IMR-90 (cell line): ENCODE measurements around the gene PLA2G2D. TPM values are rescaled to one million over a fixed set of nuclear protein-coding genes. Genes with fewer than 3 reads are reported as not detected.

Source experiments
- ATAC-seq: fragments of 200-7000 bp; cut with Tn5 transposase; 2 replicates; pipeline ENCODE4 v1.9.1; 2020; ENCODE audit warnings: low read depth, mild to moderate bottlenecking, moderate library complexity
- BruUV-seq: library from RNA; stranded (reverse); fragments of 400-500 nt; replicated peaks from 2 replicates; lab custom pipeline; 2021; lab: Mats Ljungman, UMichigan
- CTCF ChIA-PET: fragments of 300-600 bp; formaldehyde crosslinking; extraction: SDS; loops from one replicate; lab custom pipeline; 2021; ENCODE audit warnings: antibody characterized with exemption; lab: Yijun Ruan, JAX
- POLR2A ChIA-PET: fragments of 300-600 bp; sonication (Branson Sonifier 250); formaldehyde crosslinking; loops from one replicate; lab custom pipeline; 2022; ENCODE audit warnings: antibody characterized with exemption; ENCODE audit not compliant: unreplicated experiment; lab: Charles Lee
- DNase-seq: peaks from one replicate; pipeline ENCODE4 v3.0.0; 2013
- H2AFZ ChIP-seq: replicated peaks from 2 replicates; pipeline ENCODE3; 2013; ENCODE audit warnings: low read length, mild to moderate bottlenecking; ENCODE audit not compliant: poor library complexity
- H2AK5ac ChIP-seq: 2 replicates; pipeline ENCODE4 v1.6.1; 2013; ENCODE audit warnings: low read depth, low read length, inconsistent platforms
- H2AK9ac ChIP-seq: replicated peaks from 2 replicates; pipeline ENCODE3; 2013; ENCODE audit warnings: mild to moderate bottlenecking, low read depth, low read length, moderate library complexity; ENCODE audit not compliant: poor library complexity
- H2BK120ac ChIP-seq: 2 replicates; pipeline ENCODE4 v1.6.1; 2013; ENCODE audit warnings: low read depth, low read length, inconsistent platforms
- H2BK15ac ChIP-seq: 3 replicates; pipeline ENCODE4 v1.6.1; 2013; ENCODE audit warnings: low read depth, low read length, inconsistent platforms
- H2BK20ac ChIP-seq: 2 replicates; pipeline ENCODE4 v1.6.1; 2013; ENCODE audit warnings: low read depth, mild to moderate bottlenecking, inconsistent platforms, low read length, moderate library complexity
- H2BK5ac ChIP-seq: 2 replicates; pipeline ENCODE4 v1.6.1; 2013; ENCODE audit warnings: mild to moderate bottlenecking, low read depth, low read length, inconsistent platforms; ENCODE audit not compliant: poor library complexity, severe bottlenecking
- H3K14ac ChIP-seq: replicated peaks from 2 replicates; pipeline ENCODE4 v1.6.1; 2013; ENCODE audit warnings: low read depth, low read length, inconsistent platforms
- H3K18ac ChIP-seq: 2 replicates; pipeline ENCODE4 v1.6.1; 2013; ENCODE audit warnings: low read depth, low read length, control low read depth
- H3K23ac ChIP-seq: 2 replicates; pipeline ENCODE4 v1.6.1; 2013; ENCODE audit warnings: low read depth, low read length, inconsistent platforms
- H3K27ac ChIP-seq: 2 replicates; pipeline ENCODE4 v1.5.1; 2013; ENCODE audit warnings: mild to moderate bottlenecking, control low read depth, low read length; ENCODE audit not compliant: insufficient read depth
- H3K27me3 ChIP-seq: 2 replicates; pipeline ENCODE4 v1.6.1; 2013; ENCODE audit warnings: low read length; ENCODE audit not compliant: control insufficient read depth, insufficient read depth
- H3K36me3 ChIP-seq: 2 replicates; pipeline ENCODE4 v1.6.1; 2013; ENCODE audit warnings: low read length, mixed read lengths; ENCODE audit not compliant: control insufficient read depth, insufficient read depth
- H3K4ac ChIP-seq: 2 replicates; pipeline ENCODE4 v1.6.1; 2013; ENCODE audit warnings: low read depth, low read length, inconsistent platforms
- H3K4me1 ChIP-seq: 2 replicates; pipeline ENCODE4 v1.6.1; 2013; ENCODE audit warnings: low read length, mixed read lengths; ENCODE audit not compliant: control insufficient read depth, insufficient read depth
- H3K4me2 ChIP-seq: 2 replicates; pipeline ENCODE4 v1.6.1; 2013; ENCODE audit warnings: low read depth, mild to moderate bottlenecking, control low read depth, low read length, moderate library complexity
- H3K4me3 ChIP-seq: 2 replicates; pipeline ENCODE4 v1.5.1; 2013; ENCODE audit warnings: low read depth, mild to moderate bottlenecking, control low read depth, low read length, moderate library complexity; ENCODE audit not compliant: insufficient read depth
- H3K56ac ChIP-seq: 2 replicates; pipeline ENCODE4 v1.6.1; 2013; ENCODE audit warnings: low read length, inconsistent platforms; ENCODE audit not compliant: insufficient read depth; ENCODE audit errors: extremely low read depth
- H3K79me1 ChIP-seq, 2 experiments: 2 replicates each; pipeline ENCODE4 v1.6.1; 2013; ENCODE audit warnings: low read length in 2 of 2, inconsistent platforms in 1 of 2, low read depth in 1 of 2
- H3K9ac ChIP-seq: 2 replicates; pipeline ENCODE4 v1.6.1; 2013; ENCODE audit warnings: low read depth, low read length, control low read depth
- H3K9me1 ChIP-seq: 2 replicates; pipeline ENCODE4 v1.6.1; 2013; ENCODE audit warnings: low read length, inconsistent platforms; ENCODE audit not compliant: insufficient read depth
- H3K9me3 ChIP-seq: 2 replicates; pipeline ENCODE4 v1.6.1; 2013; ENCODE audit warnings: low read length; ENCODE audit not compliant: control insufficient read depth, insufficient read depth
- H4K20me1 ChIP-seq: 2 replicates; pipeline ENCODE4 v1.6.1; 2013; ENCODE audit warnings: low read length, inconsistent platforms; ENCODE audit not compliant: insufficient read depth
- H4K5ac ChIP-seq: 2 replicates; pipeline ENCODE4 v1.6.1; 2013; ENCODE audit warnings: mild to moderate bottlenecking, low read depth, low read length, control low read depth
- H4K8ac ChIP-seq, 2 experiments: 2 replicates each; pipeline ENCODE4 v1.6.1; 2013; ENCODE audit warnings: low read depth in 2 of 2, low read length in 2 of 2, control low read depth in 1 of 2, inconsistent platforms in 1 of 2
- H4K91ac ChIP-seq: 2 replicates; pipeline ENCODE4 v1.6.1; 2013; ENCODE audit warnings: low read depth, low read length, inconsistent platforms; ENCODE audit not compliant: insufficient read depth
- CEBPB ChIP-seq: IDR thresholded peaks from 2 replicates; pipeline ENCODE4 v1.6.1; 2012; ENCODE audit warnings: low read depth, low read length, improper control_type of control experiment
- ELK1 ChIP-seq: fragments of 150-350 bp; IDR thresholded peaks from 2 replicates; pipeline ENCODE4 v1.6.1; 2016; ENCODE audit warnings: low read depth, mild to moderate bottlenecking, low read length, moderate library complexity, borderline replicate concordance
- RAD21 ChIP-seq: IDR thresholded peaks from 2 replicates; pipeline ENCODE4 v1.6.1; 2012; ENCODE audit warnings: low read length, improper control_type of control experiment
- RCOR1 ChIP-seq: IDR thresholded peaks from 2 replicates; pipeline ENCODE4 v1.6.1; 2012; ENCODE audit warnings: mild to moderate bottlenecking, low read length, improper control_type of control experiment; ENCODE audit not compliant: insufficient replicate concordance
- RFX5 ChIP-seq: IDR thresholded peaks from 2 replicates; pipeline ENCODE4 v1.8.0; 2012; ENCODE audit warnings: low read depth, mild to moderate bottlenecking, low read length, moderate library complexity
- SMC3 ChIP-seq: fragments of 150-350 bp; IDR thresholded peaks from 2 replicates; pipeline ENCODE4 v1.6.1; 2016; ENCODE audit warnings: low read depth, mild to moderate bottlenecking, antibody characterized with exemption, low read length, moderate library complexity
- USF2 ChIP-seq: fragments of 150-350 bp; IDR thresholded peaks from 2 replicates; pipeline ENCODE4 v1.6.1; 2017; ENCODE audit warnings: mild to moderate bottlenecking, antibody characterized with exemption, low read length, low read depth
- WGBS, 2 experiments: methylation state at CpG; one replicate each; pipeline versions ENCODE4 v1.1.5 to v1.1.7; 2013; ENCODE audit warnings: missing lambda C conversion rate in 2 of 2; ENCODE audit not compliant: insufficient read length in 1 of 2; ENCODE audit errors: extremely low coverage in 2 of 2; 5-methylcytosine and 5-hydroxymethylcytosine counted together
- dilution Hi-C: fragments of 300-500 bp; cut with HindIII; formaldehyde crosslinking; loops from one replicate; pipeline ENCODE4 v1.14.3; 2018; ENCODE audit warnings: low sequenced_read_pairs; ENCODE audit not compliant: unreplicated experiment
- in situ Hi-C: fragments of 300-500 bp; cut with MboI; formaldehyde crosslinking; loops from 3 replicates; pipeline ENCODE4 v1.14.3; 2019; ENCODE audit warnings: low sequenced_read_pairs, inconsistent platforms, mixed read lengths
- intact Hi-C: fragments of 100-400 bp; cut with micrococcal nuclease; formaldehyde crosslinking; loops from 2 replicates; pipeline ENCODE4 v1.10.0; 2022
- polyA plus RNA-seq, 3 experiments: library from polyadenylated mRNA; depleted of rRNA; stranded (reverse); fragments of >200 nt; gene quantifications; 2 replicates each; pipeline ENCODE4 v1.2.3, GENCODE V29; 2012; ENCODE audit warnings: low replicate concordance in 1 of 3
- total RNA-seq: library from RNA; depleted of rRNA; stranded (reverse); fragments of >200 nt; gene quantifications from 2 replicates; pipeline ENCODE4 v1.2.3, GENCODE V29; 2012

Gene PLA2G2D
- total and polyA plus RNA-seq, 2 of the 4 experiments (the other 2 are of a cell fraction): not detected

- in situ Hi-C loops (no loop called here), dilution Hi-C loops (no loop called here), intact Hi-C loops (no loop called here)
Observed at GRCh38 chr1:20087668-20088067, 31.7 kb downstream of the PLA2G2D start.

More at GRCh38 chr1:20087668-20088067, 31.7 kb downstream of the PLA2G2D start:
- no peak overlapping the region for H3K27ac ChIP-seq
- H2AK5ac ChIP-seq: no peak overlapping the region
- no peak overlapping the region for H2BK15ac ChIP-seq
- H3K79me1 ChIP-seq: no peaks in the 10 kb centered on the region
- peaks cover 30% of the 10 kb centered on the region for H3K27me3 ChIP-seq
- ATAC-seq: no peak
- no peak overlapping the region for H3K14ac ChIP-seq
- H3K9me1 ChIP-seq: no peaks in the 10 kb centered on the region
- H4K8ac ChIP-seq: no peak overlapping the region
- no peak overlapping the region for H4K5ac ChIP-seq
- no peak overlapping the region for H3K4me2 ChIP-seq
- DNase-seq: no peak
- H2BK20ac ChIP-seq: no peak overlapping the region
- no peaks in the 10 kb centered on the region for H4K20me1 ChIP-seq
- ChIA-PET POLR2A (interaction anchor here (0.7 kb wide), 1 partner anchor 359 kb away, joined by 11 read pairs; no protein-coding TSS in a partner anchor), CTCF (no interaction called here)
- no peak overlapping the region for H4K91ac ChIP-seq
- no peak overlapping the region for H2AFZ ChIP-seq
- no peaks in the 10 kb centered on the region for H3K9me3 ChIP-seq
- no peak overlapping the region for H2BK5ac ChIP-seq
- no peaks in the 10 kb centered on the region for H3K4me1 ChIP-seq
- H3K4ac ChIP-seq: no peak overlapping the region
- H2AK9ac ChIP-seq: no peak overlapping the region
- no peak for TF ChIP-seq RFX5
- TF ChIP-seq RCOR1: no peak
- TF ChIP-seq ELK1: no peak
- TF ChIP-seq SMC3: no peak
- no peak for TF ChIP-seq USF2
- TF ChIP-seq RAD21: no peak
- no peak for TF ChIP-seq CEBPB
- BruUV-seq: no TSS peak
- no CpG with 5 or more reads among the region's 4 CpGs for WGBS, 2 experiments
- H3K4me3 ChIP-seq: no peak overlapping the region
- H3K9ac ChIP-seq: no peak overlapping the region
- H3K56ac ChIP-seq: no peak overlapping the region
- no peak overlapping the region for H2BK120ac ChIP-seq
- no peaks in the 10 kb centered on the region for H3K36me3 ChIP-seq
- no peak overlapping the region for H3K23ac ChIP-seq
- H3K18ac ChIP-seq: no peak overlapping the region
